GM21515 (cell line): Measurements from ENCODE around the gene ZNF335.
A peak's percentile ranks its signal among the peaks of the same experiment; 100 is the strongest.
"Not testable (repeated sequence)": the region's sequence is repeated elsewhere in the genome, so short reads cannot be mapped to it uniquely, and the experiment has no call there.

ENCODE experiments used
- ATAC-seq: cut with Tn5 transposase; IDR thresholded peaks from one replicate; pipeline ENCODE4 v1.9.1; 2021; ENCODE audit not compliant: unreplicated experiment

Gene ZNF335

DNA sequence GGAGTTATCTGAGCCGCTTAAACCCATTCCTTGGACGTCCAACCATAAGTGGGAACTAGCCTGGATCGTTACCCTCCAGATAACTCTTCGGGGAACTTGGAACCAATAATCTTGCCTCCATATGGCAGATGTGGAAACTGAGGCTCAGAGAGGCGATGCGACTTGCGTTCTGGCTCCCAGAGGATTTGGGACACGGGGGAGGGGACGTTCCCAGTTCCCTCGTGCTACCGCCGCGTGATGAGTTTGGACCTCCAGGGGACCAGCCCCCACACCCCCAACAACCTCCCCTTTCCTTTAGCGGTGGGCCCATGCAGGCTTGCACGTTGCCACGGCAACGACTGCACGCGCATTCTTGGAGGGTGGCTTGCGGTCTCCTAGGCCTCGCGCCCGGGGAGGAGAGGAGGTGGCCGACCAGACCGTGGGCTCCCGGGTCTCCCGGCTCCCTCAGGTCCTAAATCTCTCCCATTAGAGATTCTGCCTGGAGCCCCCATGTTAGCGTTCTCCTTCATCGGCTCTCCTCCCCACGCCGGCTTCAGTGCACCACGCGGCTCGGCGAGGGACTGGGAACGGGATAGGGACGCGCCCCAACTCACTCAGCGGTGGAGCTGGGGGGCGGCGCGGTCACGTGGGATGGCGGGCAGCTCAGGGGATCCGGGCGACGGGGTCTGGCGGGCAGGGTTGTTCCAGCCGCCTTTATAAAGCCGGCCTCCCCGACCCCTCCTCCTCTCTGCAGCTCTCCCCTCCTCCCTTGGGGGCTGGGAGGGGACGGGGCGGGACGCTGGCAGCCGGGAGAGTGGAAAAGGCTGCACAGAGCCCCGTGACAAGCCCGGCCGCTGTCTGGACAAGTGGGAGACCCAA is 60.3 kb downstream of the ZNF335 start, which contains the start of gene PLTP:
Gene PLTP (minus strand): TSS at position 670 of the 858 bp plus-strand sequence. CDS start 703 bp downstream, outside the sequence.
- ATAC-seq = no peak

DNA sequence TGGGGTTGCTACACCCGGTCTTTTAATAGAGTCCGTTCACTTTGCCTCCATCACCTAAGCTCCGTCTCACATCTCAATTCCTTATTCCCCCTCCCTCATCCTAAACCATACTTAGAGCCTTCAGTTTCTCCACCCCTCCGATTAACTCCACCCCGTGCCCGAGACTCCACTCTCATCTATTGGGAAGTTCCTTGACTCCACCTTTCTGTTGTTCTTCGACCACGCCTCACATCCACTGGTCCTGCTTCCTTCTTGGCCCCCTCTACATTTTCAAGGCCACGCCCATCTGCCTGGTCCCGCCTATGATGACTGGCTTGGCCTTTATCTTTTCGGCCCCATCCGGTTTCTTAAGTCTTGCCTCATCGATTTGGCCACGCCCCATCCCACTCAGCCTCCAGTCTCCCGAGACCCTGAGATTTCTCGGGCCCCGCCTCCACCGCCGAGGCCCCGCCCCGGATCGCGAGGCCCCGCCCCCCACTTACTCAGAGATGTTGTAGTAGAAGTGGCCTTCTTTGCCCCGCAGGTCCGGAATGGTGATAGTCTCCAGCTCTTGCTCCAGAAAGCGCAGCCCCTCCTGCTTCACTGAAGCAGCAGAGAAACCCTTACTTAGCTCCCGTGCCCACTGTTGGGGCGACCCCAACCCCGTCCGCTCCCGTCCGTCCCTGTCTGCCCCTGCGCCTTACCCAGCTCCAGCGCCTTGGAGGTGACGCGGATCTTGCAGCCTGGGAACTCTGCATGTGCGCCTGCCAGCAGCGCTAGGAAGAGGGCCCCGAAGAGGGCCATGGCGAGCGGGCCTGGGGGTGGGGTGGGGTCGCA is 61.1 kb downstream of the ZNF335 start:
- ATAC-seq = peak; percentile 78

DNA sequence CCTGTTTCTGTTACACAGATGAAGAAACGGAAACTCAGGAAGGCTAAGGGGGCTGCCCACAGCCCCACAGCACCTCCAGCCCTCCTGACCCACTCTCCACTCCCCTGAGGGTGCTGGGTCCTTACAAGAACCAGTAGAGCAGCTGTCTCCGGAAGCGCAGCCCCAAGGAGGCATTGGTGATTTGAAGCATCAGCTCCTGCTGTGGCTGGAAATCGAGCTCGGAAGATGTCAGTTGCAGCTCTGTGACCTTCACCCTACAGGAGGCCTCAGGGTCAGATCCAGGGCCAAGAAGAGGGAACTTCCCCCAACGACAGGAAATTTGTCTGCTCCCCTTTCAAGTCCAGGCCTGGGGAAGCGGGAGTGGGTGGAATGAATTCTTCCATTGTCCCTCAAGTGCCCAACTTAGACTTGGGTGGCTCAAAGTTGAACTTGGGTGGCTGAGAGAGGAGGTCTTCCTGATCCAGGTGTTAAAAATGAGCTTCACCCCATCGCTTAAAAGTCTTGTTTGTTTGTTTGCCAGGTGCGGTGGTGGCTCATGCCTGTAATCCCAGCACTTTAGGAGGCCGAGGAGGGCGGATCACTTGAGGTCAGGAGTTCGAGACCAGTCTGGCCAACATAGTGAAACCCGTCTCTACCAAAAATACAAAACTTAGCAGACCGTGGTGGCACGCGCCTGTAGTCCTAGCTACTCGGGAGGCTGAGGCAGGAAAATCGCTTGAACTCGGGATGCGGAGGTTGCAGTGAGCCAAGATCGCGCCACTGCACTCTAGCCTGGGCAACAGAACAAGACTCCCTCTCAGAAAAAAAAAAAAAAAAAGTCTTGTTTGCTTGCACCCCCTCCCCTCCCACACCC is 62.0 kb downstream of the ZNF335 start:
- no peak for ATAC-seq

DNA sequence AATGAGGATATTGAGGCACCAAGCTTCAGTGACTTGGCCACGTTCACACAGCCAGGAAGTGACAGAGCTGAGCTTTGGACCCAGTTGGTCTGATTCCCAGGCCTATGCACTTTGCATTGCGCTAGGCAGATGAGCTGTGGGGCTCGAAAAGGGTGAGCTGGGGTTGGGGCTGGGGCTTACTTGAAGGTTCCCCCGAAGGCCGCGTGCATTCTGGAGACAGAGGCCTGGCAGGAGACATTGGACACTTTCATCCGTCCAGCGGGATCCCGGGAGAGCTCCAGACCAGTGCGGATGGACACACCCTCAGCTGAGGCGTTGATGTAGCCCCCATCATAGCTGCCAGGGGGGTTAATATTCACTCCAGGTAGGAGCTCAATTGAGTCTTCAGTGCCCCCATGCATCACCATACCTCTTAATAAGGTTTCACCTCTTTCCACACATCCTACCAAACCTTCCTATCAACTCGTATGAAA is 62.6 kb downstream of the ZNF335 start:
- no peak for ATAC-seq

DNA sequence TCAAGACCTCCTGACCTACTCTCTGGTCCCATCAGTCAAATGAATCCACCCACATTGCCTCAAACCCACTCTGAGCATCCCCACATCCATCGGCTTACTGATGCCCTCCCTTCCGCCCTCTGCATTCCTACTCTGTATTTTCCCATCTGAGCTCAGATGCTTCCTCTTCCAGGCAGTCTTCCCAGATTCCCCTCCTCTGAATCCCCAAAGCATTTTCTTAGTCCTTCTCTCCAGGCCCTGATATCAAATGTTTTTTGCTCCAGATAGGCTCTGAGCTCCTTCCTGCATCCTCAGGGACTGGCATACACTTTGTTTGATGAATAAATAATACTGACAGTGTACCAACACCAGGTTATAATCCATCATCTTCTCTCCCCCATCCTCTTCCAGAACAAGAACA is 63.9 kb downstream of the ZNF335 start:
- ATAC-seq = no peak

DNA sequence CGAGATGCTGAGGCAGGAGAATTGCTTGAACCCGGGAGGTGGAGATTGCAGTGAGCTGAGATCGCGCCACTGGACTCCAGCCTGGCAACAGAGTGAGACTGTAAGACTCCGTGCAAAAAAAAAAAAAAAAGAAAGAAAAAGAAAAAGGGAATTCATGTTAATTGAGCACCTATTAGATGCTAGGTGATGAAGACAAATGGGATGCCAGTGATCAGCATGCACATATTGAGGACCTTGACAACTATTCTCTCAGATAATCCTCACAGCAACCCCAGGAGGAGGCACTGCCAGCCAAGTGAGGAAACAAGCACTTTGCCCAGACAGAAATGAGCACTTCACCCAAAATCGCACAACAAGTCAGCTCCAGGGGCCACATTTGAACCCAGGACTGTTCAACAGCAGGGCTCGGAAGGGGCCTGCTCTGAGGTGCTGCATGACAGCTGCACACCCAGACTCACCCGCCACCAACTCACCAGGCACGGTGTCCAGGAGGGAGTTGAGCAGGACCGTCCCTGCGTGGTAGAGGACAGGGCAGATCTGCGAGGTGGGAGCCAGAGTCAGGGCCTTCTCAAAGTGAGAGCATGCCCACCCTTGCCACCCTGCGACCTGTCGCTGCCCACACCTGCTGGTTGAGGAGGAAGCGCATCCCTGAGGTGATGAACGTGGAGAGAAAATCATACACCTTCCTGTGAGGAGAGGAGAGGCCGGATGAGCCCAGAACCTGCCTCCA is 64.6 kb downstream of the ZNF335 start:
- ATAC-seq = no peak

DNA sequence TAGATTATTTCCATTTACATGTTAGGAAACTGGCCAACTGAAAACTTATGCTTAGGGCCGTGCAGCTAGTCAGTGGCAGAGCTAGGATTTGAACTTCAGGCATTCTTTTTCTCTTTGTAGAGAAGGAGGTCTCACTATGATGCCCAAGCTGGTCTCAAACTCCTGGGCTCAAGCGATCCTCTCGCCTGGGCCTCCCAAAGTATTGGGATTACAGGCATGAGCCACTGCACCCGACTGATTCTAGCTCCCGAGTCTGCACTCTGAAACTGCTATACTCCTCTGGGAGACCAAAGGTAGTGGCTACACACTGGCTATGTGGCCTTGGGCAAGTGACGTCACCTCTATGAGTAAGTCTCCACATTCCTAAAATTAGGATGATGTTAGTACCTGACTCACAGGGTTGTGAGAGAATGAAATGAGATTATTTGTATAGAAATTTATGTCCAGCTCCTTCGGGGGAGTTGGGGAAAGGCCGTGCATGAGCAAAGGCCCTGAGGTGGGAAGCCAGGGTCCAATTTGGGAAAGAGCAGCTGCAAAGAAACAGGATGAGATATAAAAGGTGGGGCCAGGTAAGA is 66.4 kb downstream of the ZNF335 start:
- ATAC-seq = no peak

DNA sequence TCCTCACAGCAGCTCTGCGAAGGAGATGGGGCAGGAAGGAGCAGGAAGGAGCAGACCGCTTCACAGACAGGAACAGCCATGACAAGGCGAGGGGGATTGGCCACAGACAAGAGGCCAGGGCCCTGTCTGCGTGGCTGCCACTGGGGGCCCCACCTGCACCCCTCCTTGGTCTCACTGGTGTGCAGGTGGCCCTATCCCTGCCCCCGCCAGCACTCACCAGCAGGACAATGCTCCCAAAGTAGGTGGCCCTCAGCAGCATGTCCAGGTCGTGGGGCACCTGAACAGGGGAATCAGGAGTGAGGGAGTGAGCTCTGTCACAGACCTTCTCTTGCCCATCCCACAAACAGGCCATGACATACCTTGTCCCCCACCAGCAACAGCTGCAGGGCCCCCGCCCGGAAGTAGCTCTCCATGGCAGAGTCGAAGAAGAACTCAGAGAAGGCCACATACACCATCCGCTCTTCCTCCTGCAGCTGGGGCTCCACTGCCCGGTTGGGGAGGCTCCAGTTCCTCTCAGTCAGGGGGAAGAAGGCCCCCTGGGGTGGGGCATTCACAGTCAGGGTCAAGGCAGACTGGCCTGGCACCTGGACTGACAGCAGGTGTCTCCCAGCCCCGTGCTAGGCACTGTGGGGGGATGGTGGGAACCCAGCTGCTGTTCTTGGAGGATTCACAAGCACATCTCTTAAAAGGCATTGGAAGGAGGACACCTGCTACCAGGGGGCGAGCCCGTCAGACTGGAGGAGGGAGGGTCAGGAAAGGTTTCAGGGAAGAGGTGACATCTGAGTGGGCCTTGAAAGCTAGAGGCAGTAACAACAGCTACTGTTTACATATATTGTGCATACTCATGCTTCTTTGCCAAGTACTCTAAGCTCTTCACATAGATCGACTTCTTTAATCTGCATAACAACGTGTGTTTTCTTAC is 67.2 kb downstream of the ZNF335 start:
- no peak for ATAC-seq

DNA sequence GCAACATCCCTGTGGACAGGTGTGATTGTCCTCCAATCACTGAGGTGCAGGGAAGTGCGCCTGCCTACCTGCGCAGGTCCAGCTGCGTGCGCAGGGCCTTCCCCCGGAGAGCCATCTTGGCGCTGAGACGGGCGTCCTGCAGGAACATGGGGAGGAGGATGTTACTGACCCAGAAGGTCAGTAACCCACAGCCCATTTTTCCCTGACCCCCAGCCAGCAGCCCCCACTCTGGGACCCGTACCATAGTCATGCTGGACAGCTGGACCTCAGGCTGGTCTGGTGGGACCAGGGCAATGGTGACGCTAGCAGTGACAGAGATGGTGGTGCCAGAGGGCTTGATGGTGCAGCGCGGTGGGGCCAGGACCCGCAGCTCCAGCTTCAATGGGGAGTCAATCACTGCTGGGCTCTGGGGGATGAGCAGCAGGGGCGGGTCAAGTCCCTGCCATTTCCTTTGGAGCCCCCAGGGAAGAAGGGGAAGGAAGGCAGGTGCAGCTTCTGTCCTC is 69.8 kb downstream of the ZNF335 start:
- ATAC-seq = no peak

DNA sequence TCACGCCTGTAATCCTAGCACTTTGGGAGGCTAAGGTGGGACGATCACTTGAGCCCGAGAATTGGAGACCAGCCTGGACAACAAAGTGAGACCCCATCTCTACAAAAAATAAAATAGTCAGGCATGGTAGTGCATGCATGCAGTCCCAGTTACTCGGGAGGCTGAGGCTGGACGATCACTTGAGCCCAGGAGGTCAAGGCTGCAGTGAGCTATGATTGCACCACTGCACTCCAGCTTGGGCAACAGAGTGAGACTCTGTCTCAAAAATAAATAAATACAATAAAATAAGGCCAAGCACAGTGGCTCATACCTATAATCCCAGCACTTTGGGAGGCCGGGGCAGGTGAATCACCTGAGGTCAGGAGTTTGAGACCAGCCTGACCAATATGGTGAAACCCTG is 70.7 kb downstream of the ZNF335 start:
- not testable (repeated sequence) for ATAC-seq

DNA sequence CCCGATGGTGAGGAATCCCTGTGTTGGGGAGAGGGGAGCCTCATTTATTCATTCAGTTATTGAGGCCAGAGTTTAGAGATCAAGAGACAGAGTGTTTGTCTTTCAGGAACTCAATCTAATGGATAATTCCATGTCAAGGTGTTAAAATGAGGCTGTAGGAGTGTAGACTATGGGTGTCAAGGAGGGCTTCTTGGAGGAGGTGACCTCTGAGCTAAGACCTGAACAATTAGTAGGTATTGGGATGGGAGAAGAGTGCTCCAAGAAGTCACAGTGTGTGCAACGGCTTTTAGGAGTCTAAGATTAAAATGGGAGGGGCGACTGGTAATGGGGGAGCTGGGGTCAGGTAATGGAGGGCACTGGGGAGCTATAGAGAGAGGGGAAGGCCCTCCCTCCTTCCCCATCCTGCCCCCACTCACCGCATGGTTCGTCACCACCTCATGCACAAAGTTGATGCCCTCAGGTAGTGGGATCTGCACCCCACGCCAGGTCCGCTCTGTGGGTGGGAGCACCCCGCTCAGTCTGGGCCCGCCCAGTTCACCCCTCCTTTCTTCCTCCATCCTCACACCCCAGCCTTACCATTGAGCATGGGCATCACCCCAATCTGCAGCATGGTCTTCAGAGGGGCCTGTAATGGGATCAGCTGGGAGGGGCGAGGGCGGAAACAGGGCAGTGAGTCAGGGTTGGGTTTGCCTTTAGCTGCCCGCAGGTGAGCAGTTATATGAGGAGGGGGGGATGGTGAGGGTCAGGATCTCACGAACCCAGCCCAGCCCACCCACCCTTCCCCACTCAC is 72.8 kb downstream of the ZNF335 start:
- no peak for ATAC-seq
